Midbrain (tissue), 1 donor: ENCODE results near the gene PTCD1.
"Not testable (repeated sequence)": the region's sequence is repeated elsewhere in the genome, so short reads cannot be mapped to it uniquely, and the experiment has no call there.

Experiments used
- DNase-seq: peaks from one replicate; lab custom pipeline; 2025; lab: John Stamatoyannopoulos, UW

The PTCD1 gene

GRCh38 chr7:99448855-99449254, 10.3 kb upstream of the PTCD1 start:
- no peak for DNase-seq

- DNase-seq, result no peak
Observed at GRCh38 chr7:99447943-99448342, 9.3 kb upstream of the PTCD1 start.

DNA sequence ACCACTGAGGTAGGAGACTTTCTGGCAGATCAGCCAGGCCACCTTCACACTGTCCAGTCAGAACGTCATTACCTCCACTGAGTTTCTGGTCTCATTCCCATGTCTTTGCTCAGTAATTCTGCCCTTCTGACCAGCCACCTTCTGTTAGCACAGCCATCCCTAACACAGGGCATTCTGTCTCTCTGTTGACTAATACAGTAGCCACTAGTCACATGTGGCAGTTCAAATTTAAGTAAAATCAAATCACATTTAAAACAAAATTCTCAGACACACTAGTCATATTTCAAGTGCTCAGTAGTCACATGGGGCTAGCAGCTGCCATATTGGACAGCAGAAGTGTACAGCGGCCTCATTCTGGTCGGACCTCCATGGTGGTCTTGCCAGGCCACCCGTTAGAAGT, 7.5 kb upstream of the PTCD1 start:
- no peak for DNase-seq

- DNase-seq, result no peak
Observed at GRCh38 chr7:99440195-99440594, 1.6 kb upstream of the PTCD1 start.

DNA sequence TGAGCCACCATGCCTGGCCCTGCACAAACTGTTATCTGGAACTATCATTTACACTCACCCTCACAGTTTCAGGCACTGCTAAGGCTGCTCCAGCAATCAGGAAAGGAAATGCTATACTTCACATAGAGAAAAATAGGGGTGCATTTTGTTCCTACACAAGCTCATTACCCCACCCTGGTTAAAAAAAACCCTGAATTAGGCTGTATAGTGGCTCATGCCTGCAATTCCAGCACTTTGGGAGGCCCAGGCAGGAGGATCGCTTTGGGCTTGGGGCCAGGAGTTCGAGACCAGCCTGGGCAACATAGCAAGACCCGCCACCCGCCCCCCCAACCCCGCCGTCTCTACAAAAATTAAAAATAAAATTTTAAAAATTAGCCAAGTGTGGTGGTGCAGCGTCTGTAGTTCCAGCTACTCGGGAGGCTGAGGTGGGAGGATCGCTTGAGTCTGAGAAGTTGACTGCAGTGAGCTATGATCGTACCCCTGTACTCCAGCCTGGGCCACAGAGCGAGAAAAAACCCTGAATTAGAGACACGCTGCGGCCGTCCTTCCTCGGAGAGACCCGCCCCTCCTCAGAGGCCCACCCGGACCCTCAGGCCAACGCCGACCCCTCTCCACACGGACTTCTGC, 539 bp downstream of the PTCD1 start:
- DNase-seq, result no peak

DNA sequence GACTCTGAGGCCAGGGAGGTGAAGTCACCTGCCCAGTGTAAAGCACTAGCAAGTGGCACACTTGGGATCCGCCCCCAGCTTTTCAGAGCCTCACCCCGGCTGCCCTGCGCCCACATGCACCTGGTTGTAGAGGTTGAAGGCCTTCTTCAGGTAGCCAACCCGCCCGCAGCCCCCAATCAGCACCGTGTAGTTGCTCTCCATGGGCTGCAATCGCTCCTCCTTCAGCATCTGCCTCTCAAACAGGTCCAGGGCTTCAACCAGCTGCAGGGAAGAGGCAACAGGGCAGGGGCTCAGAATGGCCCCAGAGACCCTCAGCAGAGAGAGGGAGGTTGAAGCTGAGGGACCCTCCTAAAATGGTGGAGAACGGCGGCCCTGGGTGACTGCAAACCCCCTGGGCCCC, 5.4 kb downstream of the PTCD1 start:
- no peak for DNase-seq

DNA sequence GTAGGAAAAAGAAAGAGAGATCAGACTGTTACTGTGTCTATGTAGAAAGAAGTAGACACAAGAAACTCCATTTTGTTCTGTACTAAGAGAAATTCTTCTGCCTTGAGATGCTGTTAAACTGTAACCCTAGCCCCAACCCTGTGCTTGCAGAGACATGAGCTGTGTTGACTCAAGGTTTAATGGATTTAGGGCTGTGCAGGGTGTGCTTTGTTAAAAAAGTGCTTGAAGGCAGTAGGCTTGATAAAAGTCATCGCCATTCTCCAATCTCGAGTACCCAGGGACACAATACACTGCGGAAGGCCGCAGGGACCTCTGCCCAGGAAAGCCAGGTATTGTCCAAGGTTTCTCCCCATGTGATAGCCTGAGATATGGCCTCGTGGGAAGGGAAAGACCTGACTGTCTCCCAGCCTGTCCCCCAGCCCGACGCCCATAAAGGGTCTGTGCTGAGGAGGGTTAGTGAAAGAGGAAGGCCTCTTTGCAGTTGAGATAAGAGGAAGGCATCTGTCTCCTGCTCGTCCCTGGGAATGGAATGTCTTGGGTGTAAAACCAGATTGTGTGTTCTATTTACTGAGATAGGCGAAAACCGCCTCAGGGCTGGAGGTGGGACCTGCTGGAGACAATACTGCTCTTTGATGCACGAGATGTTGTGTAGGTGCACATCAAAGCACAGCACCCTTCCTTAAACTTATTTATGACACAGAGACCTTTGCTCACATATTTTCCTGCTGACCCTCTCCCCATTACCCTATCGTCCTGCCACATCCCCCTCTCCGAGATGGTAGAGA, 6.7 kb downstream of the PTCD1 start:
- DNase-seq, result not testable (repeated sequence)

DNA sequence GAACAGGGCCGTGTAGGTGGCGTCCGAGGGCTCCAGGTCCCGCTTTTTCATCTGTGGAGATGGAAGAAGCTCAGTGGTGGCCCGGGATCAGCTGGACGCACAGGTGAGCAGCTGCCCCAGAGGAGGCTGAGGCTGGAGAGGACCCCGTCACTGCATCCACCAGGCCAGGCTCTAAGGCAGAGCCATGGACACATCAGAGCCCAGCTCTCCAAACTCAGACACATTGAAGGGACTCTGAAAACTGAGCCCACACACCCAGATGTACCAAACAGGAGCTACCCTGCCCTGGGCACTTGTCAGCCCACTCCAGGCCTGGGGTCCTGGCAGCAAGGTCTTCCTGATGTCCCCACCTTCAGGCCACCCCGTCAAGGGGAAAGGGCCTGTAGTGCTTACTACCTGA, 8.8 kb downstream of the PTCD1 start:
- no peak for DNase-seq

DNA sequence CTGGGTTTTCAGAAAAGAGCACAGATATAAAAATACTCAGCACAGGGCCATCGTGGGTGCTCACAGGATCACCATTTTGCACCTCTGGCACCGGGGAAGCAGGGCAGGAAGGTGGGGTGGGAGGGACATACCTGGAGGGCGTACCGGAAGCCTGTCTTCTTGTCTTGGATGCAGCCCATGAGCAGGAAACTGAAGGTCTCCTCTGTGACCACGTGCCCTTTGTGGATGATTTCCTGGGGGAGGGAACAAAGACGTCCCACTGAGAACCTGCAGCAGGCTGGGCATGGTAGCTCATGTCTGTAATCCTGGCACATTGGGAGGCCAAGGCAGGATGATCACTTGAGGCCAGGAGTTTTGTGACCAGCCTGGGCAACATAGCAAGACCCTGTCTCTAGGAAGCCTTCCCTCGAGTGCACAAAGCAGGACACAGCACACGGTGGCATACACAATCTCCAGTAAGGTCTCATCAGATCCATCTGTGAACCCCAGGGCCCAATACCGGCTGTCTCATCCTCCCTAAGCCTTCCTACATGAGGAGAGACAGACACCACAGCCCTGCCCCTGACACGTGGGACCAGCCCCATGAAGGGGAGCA, 9.5 kb downstream of the PTCD1 start:
- DNase-seq, result no peak

- DNase-seq, result no peak
Observed at GRCh38 chr7:99424932-99425730, 13.5 kb downstream of the PTCD1 start.

GRCh38 chr7:99422625-99423024, 16.0 kb downstream of the PTCD1 start:
- DNase-seq, result no peak

- no peak for DNase-seq
Observed at GRCh38 chr7:99422186-99422585, 16.4 kb downstream of the PTCD1 start.

DNA sequence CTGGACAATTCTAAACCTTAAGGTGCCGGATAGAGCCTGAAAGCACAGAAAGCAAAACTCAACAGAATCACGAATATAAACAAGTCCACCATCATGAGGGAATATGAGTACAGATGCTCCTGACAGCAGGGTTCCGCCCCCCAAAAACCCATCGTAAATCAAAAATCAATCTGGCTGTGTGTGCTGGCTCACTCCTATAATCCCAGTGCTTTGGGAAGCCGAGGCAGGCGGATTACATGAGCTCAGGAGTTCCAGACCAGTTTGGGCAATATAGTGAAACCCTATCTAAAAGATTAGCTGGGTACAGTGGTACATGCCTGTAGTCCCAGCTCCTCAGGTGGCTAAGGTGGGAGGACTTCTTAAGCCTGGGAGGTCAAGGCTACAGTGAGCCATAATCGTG, 17.6 kb downstream of the PTCD1 start:
- no peak for DNase-seq

DNA sequence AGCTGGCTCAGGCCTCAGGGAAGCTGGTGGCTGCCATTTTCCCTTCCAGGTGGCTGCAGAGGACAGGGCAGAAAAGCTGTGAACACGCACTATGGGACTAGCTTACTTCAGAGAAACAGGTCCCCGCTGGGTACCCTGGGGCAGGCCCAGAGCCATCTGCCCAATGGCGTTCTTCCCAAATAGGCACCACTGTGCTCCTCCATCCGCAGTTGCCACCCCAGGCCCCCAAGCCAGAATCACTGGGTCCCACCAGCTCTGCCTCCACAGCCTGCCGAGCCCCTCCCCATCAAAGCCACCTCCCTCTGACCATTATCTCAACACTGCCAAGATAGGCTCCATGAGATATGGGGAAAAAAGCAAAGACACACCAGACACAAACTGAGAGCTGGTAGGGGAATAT, 18.4 kb downstream of the PTCD1 start:
- DNase-seq, result no peak

DNA sequence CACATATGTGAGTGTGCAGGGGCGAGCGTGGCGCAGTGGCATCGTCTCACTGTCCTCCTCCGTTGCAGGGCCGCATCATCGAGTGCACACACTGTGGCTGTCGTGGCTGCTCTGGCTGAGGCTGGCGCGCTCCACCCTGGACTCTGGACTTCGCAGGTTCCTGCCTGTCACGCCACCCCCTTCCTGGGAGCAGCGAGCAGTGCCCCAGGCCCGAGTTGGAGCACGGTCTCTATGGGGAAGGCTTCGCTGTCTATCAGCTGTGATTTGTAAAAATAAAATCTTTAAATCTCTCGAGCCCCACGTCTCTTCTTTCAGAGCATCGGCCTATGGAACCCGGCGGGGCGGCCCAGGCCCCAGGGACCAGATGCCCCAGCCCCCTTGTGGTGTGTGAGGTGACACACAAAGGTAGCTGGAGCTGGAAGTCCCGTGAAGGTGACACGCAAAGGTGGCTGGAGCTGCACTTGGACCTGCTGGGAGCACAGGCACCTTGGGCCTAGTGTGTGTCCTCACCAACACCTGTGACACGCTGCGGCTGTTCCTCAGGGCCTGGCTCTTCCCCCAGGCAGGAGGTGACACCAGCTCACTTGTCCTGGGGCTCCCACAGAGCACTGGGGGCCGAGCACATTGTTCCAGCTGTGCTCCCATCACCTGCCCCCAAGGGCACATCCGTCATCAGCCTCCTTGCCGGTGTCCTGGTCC, 19.1 kb downstream of the PTCD1 start:
- DNase-seq, result no peak

- DNase-seq, result no peak
Observed at GRCh38 chr7:99418260-99418659, 20.3 kb downstream of the PTCD1 start.

DNA sequence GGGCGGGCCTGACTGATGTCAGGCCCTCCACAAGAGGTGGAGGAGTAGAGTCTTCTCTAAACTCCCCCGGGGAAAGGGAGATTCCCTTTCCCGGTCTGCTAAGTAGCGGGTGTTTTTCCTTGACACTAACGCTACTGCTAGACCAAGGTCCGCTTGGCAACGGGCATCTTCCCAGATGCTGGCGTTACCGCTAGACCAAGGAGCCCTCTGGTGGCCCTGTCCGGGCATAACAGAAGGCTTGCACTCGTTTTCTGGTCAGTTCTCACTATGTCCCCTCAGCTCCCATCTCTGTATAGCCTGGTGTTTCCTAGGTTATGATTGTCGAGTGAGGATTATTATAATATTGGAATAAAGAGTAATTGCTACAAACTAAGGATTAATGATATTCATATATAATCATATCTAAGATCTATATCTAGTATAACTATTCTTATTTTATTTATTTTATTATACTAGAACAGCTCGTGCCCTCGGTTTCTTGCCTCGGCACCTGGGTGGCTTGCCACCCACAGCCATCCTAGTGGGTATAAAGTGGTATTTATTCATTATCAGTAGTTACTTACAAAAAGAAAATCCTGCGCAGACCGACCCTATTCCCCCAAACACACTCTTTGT, 23.0 kb downstream of the PTCD1 start:
- DNase-seq, result peak; percentile 41

GRCh38 chr7:99410635-99411034, 28.0 kb downstream of the PTCD1 start:
- no peak for DNase-seq

GRCh38 chr7:99409806-99410205, 28.8 kb downstream of the PTCD1 start:
- no peak for DNase-seq

DNA sequence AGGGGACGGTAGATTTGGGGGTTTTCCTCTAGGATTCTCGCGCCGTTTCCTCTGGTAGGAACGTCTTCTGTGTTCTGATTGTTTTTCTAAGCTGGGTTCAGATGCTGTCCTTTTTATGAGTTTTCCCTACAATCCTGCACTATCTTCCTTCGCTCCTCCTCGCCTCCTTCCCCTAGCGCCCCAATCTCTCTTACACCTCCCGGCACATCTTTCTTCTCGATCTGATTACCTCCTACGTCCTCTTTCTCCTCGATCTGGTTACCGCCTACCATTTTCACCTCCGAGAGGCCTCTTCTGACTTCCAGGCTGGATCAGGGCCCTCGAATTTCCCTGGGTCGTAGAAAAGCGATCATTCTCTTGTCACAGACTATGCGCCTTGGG, 29.4 kb downstream of the PTCD1 start:
- no peak for DNase-seq

- DNase-seq, result peak; percentile 97
Observed at GRCh38 chr7:99408379-99409191, 30.0 kb downstream of the PTCD1 start, which contains the start of the genes BUD31 and PDAP1. TSS of gene BUD31 (plus strand) at chr7:99408969. CDS start at chr7:99411093, 2,124 bp downstream. TSS of gene PDAP1 (minus strand) at chr7:99408597. CDS start at chr7:99408548, 49 bp downstream.
